HEK293 (cell line): ENCODE data around the gene TSC22D3.

Experiments used
- CTCF ChIA-PET: fragments of 350-600 bp; formaldehyde crosslinking; extraction: SDS; loops from one replicate; lab custom pipeline; 2021; ENCODE audit warnings: antibody characterized with exemption; lab: Yijun Ruan, JAX
- POLR2A ChIA-PET: fragments of 300-600 bp; formaldehyde crosslinking; extraction: SDS; loops from one replicate; lab custom pipeline; 2020; ENCODE audit warnings: antibody characterized with exemption, inconsistent platforms; lab: Yijun Ruan, JAX
- H3K27ac ChIP-seq: fragments of 200-500 bp; sonication (Bioruptor generic); 2 replicates; pipeline ENCODE4 v1.5.1; 2014; ENCODE audit warnings: low read depth, low read length, control low read depth, inconsistent platforms; ENCODE audit errors: extremely low read depth
- H3K36me3 ChIP-seq, 2 experiments: fragments of 200-500 bp in 1 of 2; sonication (Bioruptor generic) in 1 of 2; 1 replicate in 1 of 2; 2 replicates in 1 of 2; pipeline ENCODE4 v1.5.1; 2014 to 2017; ENCODE audit warnings: inconsistent platforms in 2 of 2, low read length in 2 of 2; ENCODE audit not compliant: control insufficient read depth in 2 of 2, insufficient read depth in 1 of 2
- H3K4me1 ChIP-seq: fragments of 200-500 bp; sonication (Bioruptor generic); 2 replicates; pipeline ENCODE4 v1.5.1; 2014; ENCODE audit warnings: mild to moderate bottlenecking, low read length, inconsistent platforms; ENCODE audit not compliant: control insufficient read depth, insufficient read depth
- H3K4me3 ChIP-seq: 2 replicates; pipeline ENCODE4 v1.5.1; 2011; ENCODE audit warnings: low read depth, mild to moderate bottlenecking, control low read depth, low read length, moderate library complexity
- H3K9me3 ChIP-seq: fragments of 200-500 bp; sonication (Bioruptor generic); 2 replicates; pipeline ENCODE4 v1.5.1; 2014; ENCODE audit warnings: low read depth, low read length, inconsistent platforms; ENCODE audit not compliant: control insufficient read depth, insufficient read depth
- EGR2 ChIP-seq: fragments of 450-650 bp; formaldehyde crosslinking; IDR thresholded peaks from 2 replicates; pipeline ENCODE4 v1.5.1; 2016; ENCODE audit warnings: low read depth, missing biosample characterization, missing genetic modification characterization
- HOXC10 ChIP-seq: sonication (generic); formaldehyde crosslinking; IDR thresholded peaks from 2 replicates; pipeline ENCODE4 v1.8.1; 2023; ENCODE audit warnings: mild to moderate bottlenecking, missing genetic modification reagents
- OVOL3 ChIP-seq: fragments of 450-650 bp; formaldehyde crosslinking; IDR thresholded peaks from 2 replicates; pipeline ENCODE4 v1.5.1; 2016; ENCODE audit warnings: missing biosample characterization, missing genetic modification characterization
- PATZ1 ChIP-seq: fragments of 450-650 bp; formaldehyde crosslinking; IDR thresholded peaks from 2 replicates; pipeline ENCODE4 v1.5.1; 2016; ENCODE audit warnings: missing biosample characterization, missing genetic modification characterization
- PRDM10 ChIP-seq: fragments of 450-650 bp; formaldehyde crosslinking; IDR thresholded peaks from 2 replicates; pipeline ENCODE4 v1.5.1; 2016; ENCODE audit warnings: missing biosample characterization, missing genetic modification characterization
- SP2 ChIP-seq: fragments of 450-650 bp; formaldehyde crosslinking; IDR thresholded peaks from 2 replicates; pipeline ENCODE4 v1.5.1; 2016; ENCODE audit warnings: missing biosample characterization, missing genetic modification characterization
- SP7 ChIP-seq: fragments of 450-650 bp; formaldehyde crosslinking; IDR thresholded peaks from 2 replicates; pipeline ENCODE4 v1.5.1; 2016; ENCODE audit warnings: missing biosample characterization, missing genetic modification characterization
- TCF7L2 ChIP-seq: IDR thresholded peaks from 2 replicates; pipeline ENCODE4 v1.6.1; 2011; ENCODE audit warnings: low read depth, mild to moderate bottlenecking, inconsistent platforms, low read length, moderate library complexity, borderline replicate concordance
- TSHZ1 ChIP-seq: fragments of 450-650 bp; formaldehyde crosslinking; IDR thresholded peaks from 2 replicates; pipeline ENCODE4 v1.5.1; 2016; ENCODE audit warnings: missing biosample characterization, missing genetic modification characterization, borderline replicate concordance
- ZFP37 ChIP-seq: fragments of 450-650 bp; formaldehyde crosslinking; IDR thresholded peaks from 2 replicates; pipeline ENCODE4 v1.5.1; 2016; ENCODE audit warnings: missing biosample characterization, missing genetic modification characterization
- ZFP69B ChIP-seq: fragments of 450-650 bp; formaldehyde crosslinking; IDR thresholded peaks from 2 replicates; pipeline ENCODE4 v1.5.1; 2016; ENCODE audit warnings: missing biosample characterization, missing genetic modification characterization
- ZIC2 ChIP-seq: fragments of 450-650 bp; formaldehyde crosslinking; IDR thresholded peaks from 2 replicates; pipeline ENCODE4 v1.5.1; 2016; ENCODE audit warnings: missing biosample characterization, missing genetic modification characterization
- ZNF112 ChIP-seq: fragments of 450-650 bp; formaldehyde crosslinking; IDR thresholded peaks from 2 replicates; pipeline ENCODE4 v1.5.0; 2017; ENCODE audit warnings: missing biosample characterization, missing genetic modification characterization
- ZNF184 ChIP-seq: fragments of 450-650 bp; IDR thresholded peaks from 2 replicates; pipeline ENCODE4 v1.5.1; 2018; ENCODE audit warnings: missing biosample characterization, mild to moderate bottlenecking, missing genetic modification characterization
- ZNF214 ChIP-seq: fragments of 450-650 bp; formaldehyde crosslinking; IDR thresholded peaks from 2 replicates; pipeline ENCODE4 v1.5.1; 2017; ENCODE audit warnings: missing biosample characterization, mild to moderate bottlenecking, missing genetic modification characterization, borderline replicate concordance
- ZNF24 ChIP-seq: fragments of 450-650 bp; formaldehyde crosslinking; IDR thresholded peaks from 2 replicates; pipeline ENCODE4 v1.5.1; 2016; ENCODE audit warnings: missing biosample characterization, missing genetic modification characterization
- ZNF302 ChIP-seq: fragments of 450-650 bp; formaldehyde crosslinking; IDR thresholded peaks from 2 replicates; pipeline ENCODE4 v1.5.1; 2016; ENCODE audit warnings: missing biosample characterization, missing genetic modification characterization, low read depth
- ZNF341 ChIP-seq: fragments of 450-650 bp; formaldehyde crosslinking; IDR thresholded peaks from 2 replicates; pipeline ENCODE4; 2016; ENCODE audit warnings: low read depth, missing biosample characterization, missing genetic modification characterization
- ZNF514 ChIP-seq: fragments of 450-650 bp; formaldehyde crosslinking; IDR thresholded peaks from 2 replicates; pipeline ENCODE4 v1.5.1; 2016; ENCODE audit warnings: missing biosample characterization, missing genetic modification characterization
- ZNF792 ChIP-seq: fragments of 450-650 bp; formaldehyde crosslinking; IDR thresholded peaks from 2 replicates; pipeline ENCODE4 v1.5.1; 2016; ENCODE audit warnings: missing biosample characterization, missing genetic modification characterization
- TF ChIP-seq, protein P1 (sequence below): fragments of 450-650 bp; formaldehyde crosslinking; IDR thresholded peaks from 2 replicates; pipeline ENCODE4 v1.5.1; 2016; ENCODE audit warnings: missing biosample characterization, missing genetic modification characterization

Gene TSC22D3

DNA sequence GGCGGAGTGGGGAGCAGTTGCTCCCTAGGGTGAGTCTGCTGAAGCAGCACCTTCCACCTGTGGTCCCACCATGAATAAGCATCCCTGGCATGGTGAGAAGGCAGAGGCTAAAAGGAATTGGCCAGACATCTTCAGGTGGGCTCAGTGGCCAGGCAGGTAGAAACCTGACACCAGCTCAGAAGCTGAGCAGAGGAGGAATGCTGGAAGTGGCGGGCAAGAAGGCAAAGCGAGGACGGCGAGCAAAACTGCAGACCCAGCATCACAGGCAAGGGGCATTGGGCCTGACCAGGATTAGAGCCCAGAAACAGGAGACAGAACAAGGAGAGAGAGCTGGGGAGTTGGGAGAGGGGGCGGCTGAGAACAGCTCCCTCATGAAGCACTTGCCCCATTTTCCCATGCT, 25.3 kb downstream of the TSC22D3 start:
- CTCF ChIA-PET, result interaction anchor here (1.6 kb wide), 1 partner anchor 77 kb away, joined by 8 read pairs; no protein-coding TSS in a partner anchor
- peaks cover 11% of the 10 kb centered on the region for H3K4me1 ChIP-seq
- POLR2A ChIA-PET, result no interaction called here
- no peaks in the 10 kb centered on the region for H3K9me3 ChIP-seq
- no peak overlapping the region for H3K4me3 ChIP-seq
- TF ChIP-seq SP2 (tag by site-specific recombination) (no peak), ZNF514 (no peak)
- no peak overlapping the region for H3K27ac ChIP-seq
- H3K36me3 ChIP-seq, result no peaks in the 10 kb centered on the region

DNA sequence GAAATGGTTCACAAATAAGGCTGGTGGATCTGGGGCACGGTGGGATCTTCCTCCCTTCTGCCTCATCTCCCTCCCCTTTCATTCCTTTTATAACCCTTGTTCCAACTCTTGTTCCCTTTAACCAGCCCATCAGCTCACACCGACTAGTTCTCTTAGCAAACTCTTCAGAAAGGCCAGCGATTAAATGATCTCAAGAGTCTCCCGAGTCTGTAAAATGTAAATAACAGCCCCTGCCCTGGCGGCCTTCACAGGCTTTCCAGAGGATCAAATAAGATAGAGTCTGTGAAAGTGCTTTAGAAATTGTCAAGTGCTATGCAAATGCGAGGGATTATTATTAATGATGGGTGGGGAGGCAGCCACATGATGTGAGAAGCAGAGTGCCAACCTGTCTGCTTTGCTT, 27.1 kb downstream of the TSC22D3 start:
- TF ChIP-seq ZNF341 (tag by site-specific recombination), result peak; percentile 35; the same call in 1 of the 2 replicates
- TF ChIP-seq OVOL3 (tag by site-specific recombination), result no peak
- CTCF ChIA-PET, result interaction anchor here (0.6 to 1.8 kb wide), 4 partner anchors 14 to 873 kb away, joined by 3 to 13 read pairs (median 4); partner anchors contain the start of gene NCBP2L
- H3K27ac ChIP-seq, result no peak overlapping the region

DNA sequence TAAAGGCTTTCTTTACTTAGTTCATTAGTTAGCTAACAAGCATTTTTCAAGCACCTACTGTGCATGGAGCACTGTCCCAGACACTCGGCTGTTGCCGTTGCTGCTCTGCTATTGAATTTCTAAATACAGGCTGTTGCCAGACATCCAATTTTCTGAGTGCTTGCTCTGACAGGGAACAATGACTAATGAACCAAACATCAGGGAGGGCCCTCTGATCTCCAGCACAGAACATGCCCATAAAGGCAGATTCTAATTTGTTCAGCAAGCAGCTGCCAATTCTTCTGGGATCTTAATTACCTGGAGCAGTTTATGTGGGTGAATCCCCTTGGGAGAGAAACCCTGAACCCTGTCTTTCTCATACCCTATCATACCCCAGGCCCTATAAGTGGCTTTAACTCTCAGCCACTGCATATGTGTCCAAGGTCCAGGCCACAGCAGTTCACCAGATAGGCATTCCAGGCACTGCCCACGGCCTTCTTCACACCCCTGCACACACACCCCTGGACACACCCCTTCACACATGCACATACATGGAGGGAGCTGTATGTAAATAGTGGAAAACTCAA, 27.9 kb downstream of the TSC22D3 start:
- CTCF ChIA-PET, result interaction anchor here (0.6 to 1.8 kb wide), 5 partner anchors 16 to 873 kb away, joined by 3 to 13 read pairs (median 3); partner anchors contain the start of gene NCBP2L
- POLR2A ChIA-PET, result no interaction called here
- TF ChIP-seq EGR2, result peak; percentile 33; the same call in 1 of the 2 replicates
- TF ChIP-seq ZFP37 (tag by site-specific recombination), result no peak
- no peak for TF ChIP-seq HOXC10 (CRISPR knock-in tag)
- peak; percentile 94 for TF ChIP-seq TCF7L2
- no peak for TF ChIP-seq ZNF792 (tag by site-specific recombination)
- TF ChIP-seq ZNF214 (tag by site-specific recombination), result no peak
- TF ChIP-seq ZFP69B (tag by site-specific recombination), result no peak
- no peak for TF ChIP-seq ZNF302 (tag by site-specific recombination)
- TF ChIP-seq PRDM10, result peak; percentile 46; the same call in 1 of the 2 replicates
- TF ChIP-seq, protein P1, sequence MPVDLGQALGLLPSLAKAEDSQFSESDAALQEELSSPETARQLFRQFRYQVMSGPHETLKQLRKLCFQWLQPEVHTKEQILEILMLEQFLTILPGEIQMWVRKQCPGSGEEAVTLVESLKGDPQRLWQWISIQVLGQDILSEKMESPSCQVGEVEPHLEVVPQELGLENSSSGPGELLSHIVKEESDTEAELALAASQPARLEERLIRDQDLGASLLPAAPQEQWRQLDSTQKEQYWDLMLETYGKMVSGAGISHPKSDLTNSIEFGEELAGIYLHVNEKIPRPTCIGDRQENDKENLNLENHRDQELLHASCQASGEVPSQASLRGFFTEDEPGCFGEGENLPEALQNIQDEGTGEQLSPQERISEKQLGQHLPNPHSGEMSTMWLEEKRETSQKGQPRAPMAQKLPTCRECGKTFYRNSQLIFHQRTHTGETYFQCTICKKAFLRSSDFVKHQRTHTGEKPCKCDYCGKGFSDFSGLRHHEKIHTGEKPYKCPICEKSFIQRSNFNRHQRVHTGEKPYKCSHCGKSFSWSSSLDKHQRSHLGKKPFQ (tag by site-specific recombination), result 0 out of 2 replicates have a peak, but pooled peaks have one; percentile 32
- TF ChIP-seq ZNF24, result no peak
- TF ChIP-seq ZNF184, result no peak
- TF ChIP-seq PATZ1, result no peak
- TF ChIP-seq TSHZ1 (tag by site-specific recombination), result peak; percentile 71
- TF ChIP-seq ZNF112 (tag by site-specific recombination), result no peak
- TF ChIP-seq SP7, result peak; percentile 83
- TF ChIP-seq ZIC2 (tag by site-specific recombination), result no peak

More for the DNA sequence above, 27.1 kb downstream of the TSC22D3 start:
- Histone ChIP-seq H3K4me1 (peaks cover 11% of the 10 kb centered on the region), H3K9me3 (no peaks in the 10 kb centered on the region), H3K4me3 (no peak overlapping the region), H3K36me3 (no peaks in the 10 kb centered on the region)
- POLR2A ChIA-PET, result no interaction called here

More for the DNA sequence above, 27.9 kb downstream of the TSC22D3 start:
- Histone ChIP-seq H3K4me1 (peaks cover 12% of the 10 kb centered on the region), H3K9me3 (no peaks in the 10 kb centered on the region), H3K4me3 (no peak overlapping the region), H3K27ac (peak overlapping the region; percentile 29; the same call in 1 of the 2 replicates), H3K36me3 (no peaks in the 10 kb centered on the region)
